Measurements from ENCODE around the gene TOM1L2. TPM values are rescaled to one million over a fixed set of nuclear protein-coding genes. Genes with fewer than 3 reads are reported as not detected.

Gene TOM1L2
- total RNA-seq, 1 experiment from 2014 or later = 24.1 TPM

DNA sequence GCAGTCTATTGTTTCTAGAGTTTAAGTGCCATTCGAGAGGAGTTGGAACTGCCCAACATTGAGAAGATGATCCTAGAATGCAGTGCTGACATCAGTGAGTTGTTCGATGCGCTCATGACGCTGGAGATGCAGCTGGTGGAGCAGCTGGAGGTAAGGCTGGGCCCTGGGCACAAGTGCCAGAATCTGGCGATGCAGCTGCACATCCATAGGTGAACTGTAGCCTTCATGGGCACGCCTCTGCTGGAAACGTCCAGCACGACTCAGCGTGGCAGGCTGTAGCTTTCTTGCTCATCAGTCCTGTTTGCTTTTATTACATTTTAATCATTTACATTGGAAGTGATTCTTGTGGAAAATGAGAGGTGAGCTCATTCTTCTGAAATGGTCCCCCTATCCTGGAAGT lies 32.1 kb upstream of the TOM1L2 start:
- intact Hi-C loops (cut with micrococcal nuclease) = no loop called here
- no peaks in the 10 kb centered on the region for H3K27me3 ChIP-seq (ENCODE audit: insufficient read depth, low read length)

DNA sequence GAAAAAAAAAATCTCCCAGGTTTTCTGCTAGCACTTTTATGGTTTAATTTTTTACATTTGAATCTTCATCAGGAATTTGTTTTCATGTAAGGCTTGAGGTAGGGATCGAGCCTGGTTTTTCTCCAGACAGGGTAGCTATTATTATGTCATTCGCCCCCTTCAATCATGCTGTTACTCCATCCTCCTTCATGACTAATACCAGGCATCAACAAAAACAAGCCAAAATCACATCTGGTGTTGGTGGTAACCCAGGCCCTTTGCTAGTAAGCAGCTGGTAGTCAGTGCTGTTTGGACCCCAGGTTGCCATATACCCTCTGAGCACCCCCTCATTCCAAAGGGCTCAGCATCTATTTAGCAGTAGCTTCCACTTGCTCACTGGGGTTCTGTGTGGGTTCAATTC lies 30.0 kb upstream of the TOM1L2 start:
- intact Hi-C loops (cut with micrococcal nuclease) = no loop called here
- Histone ChIP-seq H3K9me3 (ENCODE audit: control insufficient read depth in 1 of 2, insufficient read depth in 1 of 2, low read depth in 1 of 2, low read length in 2 of 2) (no peaks in the 10 kb centered on the region), H3K27ac (ENCODE audit: low read depth, low read length) (no peak overlapping the region), H3K9ac (ENCODE audit: low read length) (no peak overlapping the region), H2AFZ (ENCODE audit: low read depth, low read length, poor library complexity, severe bottlenecking) (no peak overlapping the region), H3K4me1 (ENCODE audit: control insufficient read depth in 1 of 2, insufficient read depth in 2 of 2, low read length in 2 of 2) (0 out of 4 replicates have a peak, but pooled peaks cover 0 to 4% of the 10 kb centered on the region in 2 experiments), H3K79me2 (ENCODE audit: insufficient read depth, low read length) (no peaks in the 10 kb centered on the region), H3K27me3 (ENCODE audit: insufficient read depth, low read length) (no peaks in the 10 kb centered on the region), H3K4me2 (ENCODE audit: low read length) (no peak overlapping the region), H3K9me2 (ENCODE audit: insufficient read depth) (no peaks in the 10 kb centered on the region), H4K20me1 (ENCODE audit: insufficient read depth) (no peaks in the 10 kb centered on the region), H3K4me3 (replicated peaks in 1 of 2; ENCODE audit: low read depth in 1 of 2, low read length in 2 of 2) (no peak overlapping the region), H3K36me3 (ENCODE audit: control insufficient read depth in 1 of 2, insufficient read depth in 2 of 2, low read length in 2 of 2) (no peaks in the 10 kb centered on the region)
- POLR2A ChIA-PET = no interaction called here
- no peak for ATAC-seq
- DNase-seq (ENCODE audit: low read depth, low spot score) = no peak
- RAD21 ChIA-PET (ENCODE audit: low non-redundant PET in 1 of 2, low total read pairs in 2 of 2, uncharacterized antibody in 2 of 2, unreplicated experiment in 2 of 2) = no interaction called here
- CTCF ChIA-PET = no interaction called here
- no TSS peak for BruUV-seq (replicated peaks)
- TF ChIP-seq SP1 (IDR thresholded peaks at IDR 0.05; ENCODE audit: low read depth) = no peak
- TF ChIP-seq RAD21 (IDR thresholded peaks at IDR 0.05; ENCODE audit: low read depth) = no peak
- no peak for TF ChIP-seq TCF7L2 (IDR thresholded peaks at IDR 0.05; ENCODE audit: borderline replicate concordance, extremely low read depth, insufficient read depth, insufficient read length)
- no peak for TF ChIP-seq SIN3A (IDR thresholded peaks at IDR 0.05; ENCODE audit: low read depth)
- no peak for TF ChIP-seq ZFX (IDR thresholded peaks at IDR 0.05)
- TF ChIP-seq, protein P1, sequence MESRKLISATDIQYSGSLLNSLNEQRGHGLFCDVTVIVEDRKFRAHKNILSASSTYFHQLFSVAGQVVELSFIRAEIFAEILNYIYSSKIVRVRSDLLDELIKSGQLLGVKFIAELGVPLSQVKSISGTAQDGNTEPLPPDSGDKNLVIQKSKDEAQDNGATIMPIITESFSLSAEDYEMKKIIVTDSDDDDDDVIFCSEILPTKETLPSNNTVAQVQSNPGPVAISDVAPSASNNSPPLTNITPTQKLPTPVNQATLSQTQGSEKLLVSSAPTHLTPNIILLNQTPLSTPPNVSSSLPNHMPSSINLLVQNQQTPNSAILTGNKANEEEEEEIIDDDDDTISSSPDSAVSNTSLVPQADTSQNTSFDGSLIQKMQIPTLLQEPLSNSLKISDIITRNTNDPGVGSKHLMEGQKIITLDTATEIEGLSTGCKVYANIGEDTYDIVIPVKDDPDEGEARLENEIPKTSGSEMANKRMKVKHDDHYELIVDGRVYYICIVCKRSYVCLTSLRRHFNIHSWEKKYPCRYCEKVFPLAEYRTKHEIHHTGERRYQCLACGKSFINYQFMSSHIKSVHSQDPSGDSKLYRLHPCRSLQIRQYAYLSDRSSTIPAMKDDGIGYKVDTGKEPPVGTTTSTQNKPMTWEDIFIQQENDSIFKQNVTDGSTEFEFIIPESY (IDR thresholded peaks at IDR 0.05; ENCODE audit: extremely low read depth, insufficient replicate concordance, low read length) = no peak
- TF ChIP-seq ZNF274 (IDR thresholded peaks at IDR 0.05; ENCODE audit: low read depth, low read length) = no peak
- TF ChIP-seq FOSL1 (IDR thresholded peaks at IDR 0.05; ENCODE audit: low read depth) = no peak
- TF ChIP-seq CEBPB (IDR thresholded peaks at IDR 0.05; ENCODE audit: low read depth) = no peak
- no peak for TF ChIP-seq ELF1 (IDR thresholded peaks at IDR 0.05; ENCODE audit: borderline replicate concordance, low read depth)
- TF ChIP-seq, protein P2, sequence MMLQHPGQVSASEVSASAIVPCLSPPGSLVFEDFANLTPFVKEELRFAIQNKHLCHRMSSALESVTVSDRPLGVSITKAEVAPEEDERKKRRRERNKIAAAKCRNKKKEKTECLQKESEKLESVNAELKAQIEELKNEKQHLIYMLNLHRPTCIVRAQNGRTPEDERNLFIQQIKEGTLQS (IDR thresholded peaks at IDR 0.05) = no peak
- TF ChIP-seq, protein P3, sequence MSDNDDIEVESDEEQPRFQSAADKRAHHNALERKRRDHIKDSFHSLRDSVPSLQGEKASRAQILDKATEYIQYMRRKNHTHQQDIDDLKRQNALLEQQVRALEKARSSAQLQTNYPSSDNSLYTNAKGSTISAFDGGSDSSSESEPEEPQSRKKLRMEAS (IDR thresholded peaks at IDR 0.05) = no peak
- TF ChIP-seq, protein P4, sequence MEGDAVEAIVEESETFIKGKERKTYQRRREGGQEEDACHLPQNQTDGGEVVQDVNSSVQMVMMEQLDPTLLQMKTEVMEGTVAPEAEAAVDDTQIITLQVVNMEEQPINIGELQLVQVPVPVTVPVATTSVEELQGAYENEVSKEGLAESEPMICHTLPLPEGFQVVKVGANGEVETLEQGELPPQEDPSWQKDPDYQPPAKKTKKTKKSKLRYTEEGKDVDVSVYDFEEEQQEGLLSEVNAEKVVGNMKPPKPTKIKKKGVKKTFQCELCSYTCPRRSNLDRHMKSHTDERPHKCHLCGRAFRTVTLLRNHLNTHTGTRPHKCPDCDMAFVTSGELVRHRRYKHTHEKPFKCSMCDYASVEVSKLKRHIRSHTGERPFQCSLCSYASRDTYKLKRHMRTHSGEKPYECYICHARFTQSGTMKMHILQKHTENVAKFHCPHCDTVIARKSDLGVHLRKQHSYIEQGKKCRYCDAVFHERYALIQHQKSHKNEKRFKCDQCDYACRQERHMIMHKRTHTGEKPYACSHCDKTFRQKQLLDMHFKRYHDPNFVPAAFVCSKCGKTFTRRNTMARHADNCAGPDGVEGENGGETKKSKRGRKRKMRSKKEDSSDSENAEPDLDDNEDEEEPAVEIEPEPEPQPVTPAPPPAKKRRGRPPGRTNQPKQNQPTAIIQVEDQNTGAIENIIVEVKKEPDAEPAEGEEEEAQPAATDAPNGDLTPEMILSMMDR (IDR thresholded peaks at IDR 0.05 in 2 of 3, conservative IDR thresholded peaks at IDR 0.05 in 1 of 3; ENCODE audit: borderline replicate concordance in 1 of 3, insufficient read depth in 1 of 3, low read depth in 2 of 3, low read length in 2 of 3) = no peak
- TF ChIP-seq EZH2 (IDR thresholded peaks at IDR 0.05) = no peak
- no peak for TF ChIP-seq POLR2AphosphoS5 (IDR thresholded peaks at IDR 0.05; ENCODE audit: low read depth, low read length)

More for the DNA sequence above, 32.1 kb upstream of the TOM1L2 start:
- no peak overlapping the region for H3K4me2 ChIP-seq (ENCODE audit: low read length)
- ATAC-seq = no peak
- ChIA-PET CTCF (interaction anchor here (2.0 kb wide), 1 partner anchor 14 kb away, joined by 4 read pairs; no protein-coding TSS in a partner anchor), POLR2A (no interaction called here), RAD21 (ENCODE audit: low non-redundant PET in 1 of 2, low total read pairs in 2 of 2, uncharacterized antibody in 2 of 2, unreplicated experiment in 2 of 2) (no interaction called here)
- H3K27ac ChIP-seq (ENCODE audit: low read depth, low read length) = no peak overlapping the region
- DNase-seq (ENCODE audit: low read depth, low spot score) = no peak
- BruUV-seq (replicated peaks) = no TSS peak
- H3K9ac ChIP-seq (ENCODE audit: low read length) = no peak overlapping the region
- H2AFZ ChIP-seq (ENCODE audit: low read depth, low read length, poor library complexity, severe bottlenecking) = no peak overlapping the region
- no peak for TF ChIP-seq EZH2 (IDR thresholded peaks at IDR 0.05)
- no peak for TF ChIP-seq CBX3 (IDR thresholded peaks at IDR 0.05; ENCODE audit: low read depth)
- H3K79me2 ChIP-seq (ENCODE audit: insufficient read depth, low read length) = no peaks in the 10 kb centered on the region
- H3K4me1 ChIP-seq (ENCODE audit: control insufficient read depth in 1 of 2, insufficient read depth in 2 of 2, low read length in 2 of 2) = 0 out of 4 replicates have a peak, but pooled peaks cover 0 to 4% of the 10 kb centered on the region in 2 experiments
- no peak overlapping the region for H3K4me3 ChIP-seq (replicated peaks in 1 of 2; ENCODE audit: low read depth in 1 of 2, low read length in 2 of 2)
- H3K36me3 ChIP-seq (ENCODE audit: control insufficient read depth in 1 of 2, insufficient read depth in 2 of 2, low read length in 2 of 2) = no peaks in the 10 kb centered on the region
- no peaks in the 10 kb centered on the region for H4K20me1 ChIP-seq (ENCODE audit: insufficient read depth)
- H3K9me3 ChIP-seq (ENCODE audit: control insufficient read depth in 1 of 2, insufficient read depth in 1 of 2, low read depth in 1 of 2, low read length in 2 of 2) = no peaks in the 10 kb centered on the region
- no peaks in the 10 kb centered on the region for H3K9me2 ChIP-seq (ENCODE audit: insufficient read depth)
